ENCODE results near the gene PRPS1L1. TPM values are rescaled to one million over a fixed set of nuclear protein-coding genes. Genes with fewer than 3 reads are reported as not detected.

The PRPS1L1 gene
- total RNA-seq, 1 experiment from 2014 or later: not detected

GRCh38 chr7:17983221-17984062, 44.2 kb downstream of the PRPS1L1 start:
- H3K4me3 Mint-ChIP-seq (ENCODE audit: low read depth, unreplicated experiment): no peak overlapping the region
- TF ChIP-seq CTCF (IDR thresholded peaks at IDR 0.05; ENCODE audit: unreplicated experiment): no peak
- no peaks in the 10 kb centered on the region for H3K27me3 Mint-ChIP-seq (ENCODE audit: unreplicated experiment)
- H3K27ac Mint-ChIP-seq (ENCODE audit: unreplicated experiment): peak overlapping the region; percentile 1
- peaks cover 2% of the 10 kb centered on the region for H3K9me3 Mint-ChIP-seq (ENCODE audit: low read depth, unreplicated experiment)
- H3K36me3 Mint-ChIP-seq (ENCODE audit: insufficient read depth, unreplicated experiment): no peaks in the 10 kb centered on the region
- no TSS peak for BruUV-seq (replicated peaks)
- intact Hi-C loops (cut with micrococcal nuclease; ENCODE audit: unreplicated experiment): loop anchor here (1.0 kb wide), 1 partner anchor 338 kb away; no protein-coding TSS in a partner anchor
- no peak for DNase-seq
- peaks cover 40% of the 10 kb centered on the region for H3K4me1 Mint-ChIP-seq (ENCODE audit: low read depth, unreplicated experiment)
- CTCF ChIA-PET: interaction anchor here (0.5 to 1.2 kb wide), 4 partner anchors 15 to 214 kb away, joined by 3 to 4 read pairs (median 3); no protein-coding TSS in a partner anchor

DNA sequence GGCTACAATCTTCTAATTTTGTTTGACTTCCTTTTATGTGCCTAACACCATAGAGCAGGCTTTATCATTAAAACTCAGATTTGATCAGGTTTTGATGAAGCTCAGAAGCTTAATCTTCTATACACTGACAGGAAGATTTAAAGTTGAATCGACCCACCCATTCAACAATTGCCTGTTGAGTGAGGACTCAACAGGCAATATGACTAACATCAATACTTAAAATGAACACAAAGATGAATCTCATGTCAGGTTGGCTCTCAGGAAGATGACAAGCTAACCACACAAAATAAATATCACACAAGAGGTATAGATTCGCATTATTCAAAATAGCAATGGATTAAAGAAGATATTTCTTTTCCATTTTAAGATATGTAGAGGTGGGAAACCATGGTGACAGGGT, 50.7 kb downstream of the PRPS1L1 start:
- H3K4me3 Mint-ChIP-seq (ENCODE audit: low read depth, unreplicated experiment): no peak overlapping the region
- no peaks in the 10 kb centered on the region for H3K27me3 Mint-ChIP-seq (ENCODE audit: unreplicated experiment)
- no peaks in the 10 kb centered on the region for H3K9me3 Mint-ChIP-seq (ENCODE audit: low read depth, unreplicated experiment)
- no peak for TF ChIP-seq CTCF (IDR thresholded peaks at IDR 0.05; ENCODE audit: unreplicated experiment)
- DNase-seq: no peak
- no peaks in the 10 kb centered on the region for H3K4me1 Mint-ChIP-seq (ENCODE audit: low read depth, unreplicated experiment)
- no TSS peak for BruUV-seq (replicated peaks)
- intact Hi-C loops (cut with micrococcal nuclease; ENCODE audit: unreplicated experiment): no loop called here
- CTCF ChIA-PET: interaction anchor here (0.6 kb wide), 1 partner anchor 118 kb away, joined by 3 read pairs; no protein-coding TSS in a partner anchor
- no peak overlapping the region for H3K27ac Mint-ChIP-seq (ENCODE audit: unreplicated experiment)
- no peaks in the 10 kb centered on the region for H3K36me3 Mint-ChIP-seq (ENCODE audit: insufficient read depth, unreplicated experiment)

Other genes with a start within 250 kb of the PRPS1L1 start
- 69.3 and 71.9 TPM in 2 replicates for gene SNX13, start 87.4 kb downstream of the PRPS1L1 start, total RNA-seq (2022)

Measured in Calu3 (cell line).